Body of pancreas (tissue), 4 donors: ENCODE results near the gene ART1. TPM values are rescaled to one million over a fixed set of nuclear protein-coding genes. Genes with fewer than 3 reads are reported as not detected.

Source experiments
- ATAC-seq: fragments of 150-250 bp; one replicate; pipeline ENCODE4 v1.9.1; 2016
- DNase-seq, 4 donors: peaks; one replicate each; pipeline ENCODE4 v3.0.0-alpha.2; 2019
- H3K27ac ChIP-seq, 4 donors: fragments of 200-600 bp; sonication (generic); 1 replicate in 3 of 4; 2 replicates in 1 of 4; pipeline versions ENCODE4 v1.5.1 to v1.6.1; 2016 to 2019; ENCODE audit warnings: mild to moderate bottlenecking in 1 of 4, mixed read lengths in 1 of 4, moderate library complexity in 1 of 4
- H3K27me3 ChIP-seq, 2 donors: fragments of 200-600 bp; sonication (generic); one replicate each; pipeline ENCODE4 v1.6.0; 2016; ENCODE audit warnings: mild to moderate bottlenecking in 1 of 2
- H3K36me3 ChIP-seq, 2 donors: fragments of 200-600 bp; sonication (generic); replicated peaks in 1 of 2; 2 replicates each; pipeline ENCODE4 v1.5.1; 2016; ENCODE audit warnings: low read depth in 2 of 2; ENCODE audit not compliant: insufficient read depth in 1 of 2
- H3K4me1 ChIP-seq: fragments of 200-600 bp; sonication (generic); one replicate; pipeline ENCODE4 v1.6.0; 2016
- H3K4me3 ChIP-seq, 2 donors: fragments of 200-600 bp; sonication (generic); 1 replicate in 1 of 2; 2 replicates in 1 of 2; pipeline ENCODE4 v1.5.1; 2016 to 2019
- H3K9me3 ChIP-seq, 3 donors: fragments of 200-600 bp; sonication (generic); 1 replicate in 2 of 3; 2 replicates in 1 of 3; pipeline ENCODE4 v1.5.1; 2016
- POLR2A ChIP-seq, 3 donors: fragments of 450-650 bp; IDR thresholded peaks; one replicate each; pipeline ENCODE4 v1.6.1; 2016; ENCODE audit warnings: antibody characterized with exemption in 3 of 3, mild to moderate bottlenecking in 2 of 3
- WGBS, 2 donors: methylation state at CpG; one replicate each; pipeline ENCODE4 v1.1.5; 2017; 5-methylcytosine and 5-hydroxymethylcytosine counted together
- intact Hi-C: fragments of 100-400 bp; cut with DNase I; formaldehyde crosslinking; loops from one replicate; pipeline ENCODE4 v1.15.1; 2023
- total RNA-seq, 2 donors: library from RNA; depleted of rRNA; stranded (reverse); fragments of >200 nt; gene quantifications; one replicate each; pipeline ENCODE4 v1.1.0, GENCODE V29; 2016
- TF ChIP-seq, protein P1 (sequence below), 7 experiments: fragments of 450-650 bp in 4 of 7; fragments of 200-600 bp in 3 of 7; sonication (generic) in 3 of 7; IDR thresholded peaks; one replicate each; pipeline ENCODE4 v1.5.1; 2016 to 2019; ENCODE audit warnings: antibody characterized with exemption in 7 of 7

Gene ART1
- total RNA-seq, 2 donors from 2014 or later = not detected

DNA sequence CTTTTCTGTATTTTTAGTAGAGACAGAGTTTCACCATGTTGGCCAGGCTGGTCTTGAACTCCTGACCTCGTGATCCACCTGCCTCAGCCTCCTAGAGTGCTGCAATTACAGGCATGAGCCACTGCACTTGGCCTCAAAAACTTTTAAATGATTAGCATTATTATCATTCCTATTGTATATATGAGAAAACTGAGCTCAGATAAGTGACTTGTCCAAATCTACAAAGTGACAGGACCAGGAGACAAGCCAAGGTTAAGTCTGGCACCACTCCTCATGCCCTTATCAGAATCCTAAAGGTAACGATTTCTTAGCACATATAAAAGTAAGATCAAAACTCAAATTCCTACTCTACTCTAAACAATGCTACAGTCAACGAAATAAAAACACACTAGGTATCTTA lies 58.5 kb downstream of the ART1 start:
- Histone ChIP-seq H3K27ac (peak overlapping the region in 1 of 4 donors; percentile 40), H3K4me1 (peaks cover 20% of the 10 kb centered on the region), H3K9me3 (no peaks in the 10 kb centered on the region), H3K27me3 (no peaks in the 10 kb centered on the region), H3K4me3 (no peak overlapping the region), H3K36me3 (peaks cover 0 to 15% of the 10 kb centered on the region in 2 donors)
- peak; percentile 70 for ATAC-seq
- 31 to 40% methylated on average over 3 of the region's 3 CpGs for WGBS, 2 donors
- intact Hi-C loops = no loop called here
- TF ChIP-seq POLR2A (IDR thresholded peaks at IDR 0.05) = no peak
- TF ChIP-seq, protein P1, sequence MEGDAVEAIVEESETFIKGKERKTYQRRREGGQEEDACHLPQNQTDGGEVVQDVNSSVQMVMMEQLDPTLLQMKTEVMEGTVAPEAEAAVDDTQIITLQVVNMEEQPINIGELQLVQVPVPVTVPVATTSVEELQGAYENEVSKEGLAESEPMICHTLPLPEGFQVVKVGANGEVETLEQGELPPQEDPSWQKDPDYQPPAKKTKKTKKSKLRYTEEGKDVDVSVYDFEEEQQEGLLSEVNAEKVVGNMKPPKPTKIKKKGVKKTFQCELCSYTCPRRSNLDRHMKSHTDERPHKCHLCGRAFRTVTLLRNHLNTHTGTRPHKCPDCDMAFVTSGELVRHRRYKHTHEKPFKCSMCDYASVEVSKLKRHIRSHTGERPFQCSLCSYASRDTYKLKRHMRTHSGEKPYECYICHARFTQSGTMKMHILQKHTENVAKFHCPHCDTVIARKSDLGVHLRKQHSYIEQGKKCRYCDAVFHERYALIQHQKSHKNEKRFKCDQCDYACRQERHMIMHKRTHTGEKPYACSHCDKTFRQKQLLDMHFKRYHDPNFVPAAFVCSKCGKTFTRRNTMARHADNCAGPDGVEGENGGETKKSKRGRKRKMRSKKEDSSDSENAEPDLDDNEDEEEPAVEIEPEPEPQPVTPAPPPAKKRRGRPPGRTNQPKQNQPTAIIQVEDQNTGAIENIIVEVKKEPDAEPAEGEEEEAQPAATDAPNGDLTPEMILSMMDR (IDR thresholded peaks at IDR 0.05) = peak in 2 of 7 experiments; percentile 9 to 14
- peak in 3 of 4 donors; percentile 26 to 54 (median 47) for DNase-seq

DNA sequence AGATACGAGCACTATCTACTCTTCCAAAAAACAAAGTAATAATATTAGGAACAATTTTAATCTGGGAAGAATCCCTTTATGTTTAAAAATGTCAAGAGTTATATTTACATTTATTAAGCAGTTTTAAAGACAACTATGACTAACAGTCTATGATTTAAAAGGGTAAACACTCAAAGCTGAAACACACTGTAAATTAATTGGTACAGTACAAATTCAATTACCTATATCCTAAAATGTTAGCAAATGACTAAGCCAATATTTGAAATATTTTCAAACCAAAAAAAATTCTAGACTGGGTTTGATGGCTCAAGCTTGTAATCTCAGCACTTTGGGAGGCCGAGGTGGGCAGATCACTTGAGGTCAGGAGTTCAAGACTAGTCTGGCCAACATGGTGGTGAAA lies 62.2 kb downstream of the ART1 start:
- DNase-seq (no peak), ATAC-seq (no peak)
- H3K4me3 ChIP-seq = no peak overlapping the region
- H3K27me3 ChIP-seq = no peaks in the 10 kb centered on the region
- peaks cover 0 to 10% of the 10 kb centered on the region in 2 donors for H3K36me3 ChIP-seq
- peaks cover 11% of the 10 kb centered on the region for H3K4me1 ChIP-seq
- no peaks in the 10 kb centered on the region for H3K9me3 ChIP-seq
- H3K27ac ChIP-seq = no peak overlapping the region
- TF ChIP-seq, protein P1 (IDR thresholded peaks at IDR 0.05) = no peak
- TF ChIP-seq POLR2A (IDR thresholded peaks at IDR 0.05) = no peak
- intact Hi-C loops = no loop called here
- WGBS, 2 donors = 90 to 93% methylated on average over 2 of the region's 2 CpGs

DNA sequence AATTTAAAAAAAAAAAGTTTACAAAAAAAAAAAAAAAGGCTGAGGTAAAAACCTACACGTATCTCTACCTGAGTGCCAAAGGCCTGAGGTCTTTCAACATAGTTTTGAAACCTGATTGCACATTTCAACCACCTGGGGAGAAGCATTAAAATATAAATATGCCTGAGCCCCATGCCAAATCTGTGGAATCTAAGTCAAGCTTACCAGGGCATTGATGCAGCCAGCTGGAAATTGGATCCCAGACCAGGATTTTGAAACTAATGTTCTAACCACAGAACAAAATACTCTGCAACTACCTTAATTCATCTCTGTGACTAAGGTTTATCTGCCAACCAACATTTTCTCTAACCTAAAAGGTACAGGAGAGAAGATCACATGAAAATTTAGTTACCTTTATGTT lies 65.0 kb downstream of the ART1 start:
- Histone ChIP-seq H3K36me3 (peaks cover 4 to 20% of the 10 kb centered on the region in 2 donors), H3K9me3 (no peaks in the 10 kb centered on the region), H3K27ac (no peak overlapping the region), H3K27me3 (no peaks in the 10 kb centered on the region), H3K4me1 (no peaks in the 10 kb centered on the region), H3K4me3 (no peak overlapping the region)
- WGBS, 2 donors = 71 to 73% methylated on average over 1 of the region's 1 CpG
- intact Hi-C loops = no loop called here
- DNase-seq (no peak), ATAC-seq (no peak)
- TF ChIP-seq POLR2A (IDR thresholded peaks at IDR 0.05) = no peak
- TF ChIP-seq, protein P1 (IDR thresholded peaks at IDR 0.05) = no peak

DNA sequence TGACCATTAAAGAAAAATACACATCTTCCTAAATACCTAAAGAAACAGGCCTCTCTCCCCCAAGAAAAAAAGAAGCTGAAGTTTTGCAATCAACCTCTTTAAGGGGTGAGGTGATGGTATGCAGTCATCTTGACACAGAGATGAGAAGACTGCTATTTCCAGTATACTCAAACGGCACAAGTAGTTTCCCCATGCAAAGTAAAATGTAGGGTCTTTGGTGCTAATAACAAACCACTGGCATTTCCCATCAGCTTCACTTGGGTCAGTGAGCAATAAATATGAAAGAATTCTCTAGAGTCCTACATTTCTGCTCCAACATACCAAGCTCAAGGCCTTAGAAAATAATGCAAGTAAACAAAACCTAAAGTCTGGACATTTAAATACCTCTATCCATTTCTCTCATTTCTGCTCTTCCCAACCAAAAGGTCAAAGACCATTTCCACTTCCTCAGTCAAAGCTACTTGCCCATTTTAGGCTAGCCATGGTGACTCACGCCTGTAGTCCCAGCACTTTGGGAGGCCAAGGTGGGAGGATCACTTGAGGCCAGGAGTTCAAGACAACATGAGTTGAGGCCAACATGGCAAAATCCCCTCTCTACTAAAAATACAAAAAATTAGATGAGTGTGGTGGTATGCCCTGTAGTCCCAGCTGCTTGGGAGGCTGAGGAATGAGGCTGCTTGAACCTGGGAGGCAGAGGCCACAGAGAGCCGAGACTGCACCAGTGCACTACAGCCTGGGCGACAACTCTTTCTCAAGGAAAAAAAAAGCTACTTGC lies 65.7 kb downstream of the ART1 start:
- Histone ChIP-seq H3K27ac (no peak overlapping the region), H3K9me3 (no peaks in the 10 kb centered on the region), H3K4me3 (no peak overlapping the region), H3K27me3 (no peaks in the 10 kb centered on the region), H3K36me3 (peaks cover 4 to 22% of the 10 kb centered on the region in 2 donors), H3K4me1 (no peaks in the 10 kb centered on the region)
- DNase-seq (no peak), ATAC-seq (no peak)
- WGBS, 2 donors = 87 to 94% methylated on average over 4 of the region's 4 CpGs
- intact Hi-C loops = no loop called here
- TF ChIP-seq, protein P1 (IDR thresholded peaks at IDR 0.05) = no peak
- TF ChIP-seq POLR2A (IDR thresholded peaks at IDR 0.05) = no peak

DNA sequence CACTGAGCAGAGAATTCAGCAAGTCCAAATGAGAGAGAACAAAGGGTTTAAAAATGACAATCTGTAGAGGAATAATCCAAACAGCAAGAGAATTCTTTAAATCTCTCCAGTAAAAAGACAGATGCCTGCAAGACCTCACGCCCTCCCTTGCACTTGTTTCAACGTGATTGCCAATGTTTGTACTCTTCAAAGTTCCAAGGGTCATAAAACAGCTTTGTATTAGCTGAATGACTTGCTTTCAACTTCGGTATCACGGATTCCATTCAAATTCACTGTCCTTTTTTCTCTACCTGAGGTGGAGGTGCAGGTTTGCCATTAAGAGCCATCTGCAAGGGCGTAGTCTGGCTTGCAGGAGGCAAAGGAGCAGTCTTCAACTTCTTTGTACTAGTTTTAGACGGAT lies 67.3 kb downstream of the ART1 start:
- TF ChIP-seq POLR2A (IDR thresholded peaks at IDR 0.05) = no peak
- TF ChIP-seq, protein P1 (IDR thresholded peaks at IDR 0.05) = no peak
- H3K27me3 ChIP-seq = no peaks in the 10 kb centered on the region
- 60 to 77% methylated on average over 6 of the region's 6 CpGs for WGBS, 2 donors
- ATAC-seq (no peak), DNase-seq (no peak)
- H3K36me3 ChIP-seq = peaks cover 4 to 24% of the 10 kb centered on the region in 2 donors
- no peaks in the 10 kb centered on the region for H3K9me3 ChIP-seq
- no peak overlapping the region for H3K27ac ChIP-seq
- intact Hi-C loops = no loop called here
- no peaks in the 10 kb centered on the region for H3K4me1 ChIP-seq
- no peak overlapping the region for H3K4me3 ChIP-seq
